K562 (cell line): ENCODE measurements around the gene LMBR1. TPM values are rescaled to one million over a fixed set of nuclear protein-coding genes. Genes with fewer than 3 reads are reported as not detected.

Experiments
- ATAC-seq: fragments of 200-7000 bp; cut with Tn5 transposase; 3 replicates; pipeline ENCODE4 v1.9.1; 2020; ENCODE audit warnings: moderate library complexity
- BruUV-seq: library from RNA; stranded (reverse); fragments of 400-500 nt; replicated peaks from 2 replicates; lab custom pipeline; 2021; lab: Mats Ljungman, UMichigan
- CTCF ChIA-PET: fragments of 300-600 bp; formaldehyde crosslinking; extraction: SDS; loops from one replicate; lab custom pipeline; 2021; ENCODE audit warnings: low intra/inter-chr PET ratio; lab: Yijun Ruan, JAX
- POLR2A ChIA-PET: fragments of 300-600, 350-650 bp; sonication (Branson Sonifier 250); formaldehyde crosslinking; extraction: SDS; loops from one replicate; lab custom pipeline; 2021; ENCODE audit warnings: antibody characterized with exemption, inconsistent platforms; lab: Yijun Ruan, JAX
- DNase-seq, 4 experiments: peaks; one replicate each; pipeline versions ENCODE4 v3.0.0 to v3.0.0-alpha.2; 2011 to 2018; ENCODE audit warnings: low spot score in 3 of 4, mixed read lengths in 3 of 4; ENCODE audit errors: extremely low read depth in 1 of 4
- FAIRE-seq: peaks from 2 replicates; lab custom pipeline; 2011; peaks lifted over from hg19 to GRCh38; lab: Jason Lieb, UNC
- H2AFZ ChIP-seq: 2 replicates; pipeline ENCODE4 v1.6.0; 2011; ENCODE audit warnings: low read depth, low read length, control low read depth, inconsistent platforms
- H3K27ac ChIP-seq: fragments of 200-600 bp; 3 replicates; pipeline ENCODE4 v1.8.0; 2011; ENCODE audit warnings: low read depth, mild to moderate bottlenecking, control low read depth, inconsistent platforms, low read length, moderate library complexity, mixed read lengths; ENCODE audit errors: extremely low read depth
- H3K27me3 ChIP-seq, 2 experiments: fragments of 300-600 bp in 1 of 2; 2 replicates in 1 of 2; 3 replicates in 1 of 2; pipeline versions ENCODE4 v1.6.0 to v1.8.0; 2011; ENCODE audit warnings: inconsistent platforms in 2 of 2, low read length in 2 of 2, mild to moderate bottlenecking in 1 of 2, mixed read lengths in 1 of 2, moderate library complexity in 1 of 2; ENCODE audit not compliant: control insufficient read depth in 2 of 2, insufficient read depth in 2 of 2
- H3K36me3 ChIP-seq: fragments of 300-600 bp; 3 replicates; pipeline ENCODE4 v1.8.0; 2011; ENCODE audit warnings: mild to moderate bottlenecking, low read length, inconsistent platforms; ENCODE audit not compliant: control insufficient read depth, insufficient read depth
- H3K4me1 ChIP-seq, 2 experiments: fragments of 200-600 bp in 1 of 2; replicated peaks in 1 of 2; 2 replicates in 1 of 2; 3 replicates in 1 of 2; pipeline versions ENCODE4 v1.5.1 to v1.8.0; 2011; ENCODE audit warnings: inconsistent platforms in 2 of 2, low read length in 2 of 2, mild to moderate bottlenecking in 1 of 2, mixed read lengths in 1 of 2, moderate library complexity in 1 of 2; ENCODE audit not compliant: control insufficient read depth in 2 of 2, insufficient read depth in 2 of 2
- H3K4me2 ChIP-seq: 2 replicates; pipeline ENCODE4 v1.6.1; 2011; ENCODE audit warnings: low read length, control low read depth, inconsistent platforms, mixed read lengths; ENCODE audit not compliant: insufficient read depth
- H3K4me3 ChIP-seq: fragments of 200-600 bp; sonication (generic), shearing (Covaris generic); 2 replicates; pipeline ENCODE4 v1.5.1; 2016; ENCODE audit warnings: control low read depth, inconsistent platforms
- H3K79me2 ChIP-seq: fragments of 200-600 bp; 3 replicates; pipeline ENCODE4 v1.8.0; 2011; ENCODE audit warnings: low read length, inconsistent platforms; ENCODE audit not compliant: control insufficient read depth, insufficient read depth
- H3K9ac ChIP-seq, 2 experiments: 2 replicates each; pipeline versions ENCODE4 v1.6.0 to v1.6.1; 2011; ENCODE audit warnings: low read depth in 2 of 2, low read length in 2 of 2, control low read depth in 1 of 2, inconsistent platforms in 1 of 2, mild to moderate bottlenecking in 1 of 2, mixed read lengths in 1 of 2; ENCODE audit not compliant: insufficient read depth in 1 of 2
- H3K9me1 ChIP-seq: one replicate; pipeline ENCODE4 v1.6.0; 2011; ENCODE audit warnings: inconsistent platforms, mild to moderate bottlenecking, low read length, moderate library complexity; ENCODE audit not compliant: control insufficient read depth, insufficient read depth
- H3K9me3 ChIP-seq: replicated peaks from 2 replicates; pipeline ENCODE4 v1.5.1; 2011; ENCODE audit warnings: low read depth, low read length, inconsistent platforms; ENCODE audit not compliant: control insufficient read depth, insufficient read depth
- H4K20me1 ChIP-seq: replicated peaks from 2 replicates; pipeline ENCODE4 v1.6.1; 2011; ENCODE audit warnings: low read length, inconsistent platforms, mixed read lengths; ENCODE audit not compliant: control insufficient read depth, insufficient read depth
- CBFA2T2 ChIP-seq: fragments of 450-650 bp; conservative IDR thresholded peaks from 2 replicates; pipeline ENCODE4 v1.6.1; 2017; ENCODE audit warnings: mild to moderate bottlenecking
- ZNF609 ChIP-seq: sonication (generic); formaldehyde crosslinking; IDR thresholded peaks from 2 replicates; pipeline ENCODE4 v1.8.1; 2023; ENCODE audit warnings: missing genetic modification reagents, mild to moderate bottlenecking, borderline replicate concordance
- WGBS: fragments of 100-300 bp; shearing (Covaris generic); methylation state at CpG from one replicate; pipeline ENCODE4 v1.1.6; 2016; ENCODE audit warnings: low coverage, mixed read lengths; ENCODE audit not compliant: insufficient coverage; ENCODE audit errors: missing lambda C conversion rate; 5-methylcytosine and 5-hydroxymethylcytosine counted together
- in situ Hi-C: fragments of 300-500 bp; cut with MboI; formaldehyde crosslinking; loops from 4 replicates; pipeline ENCODE4 v1.15.0; 2018; ENCODE audit warnings: inconsistent platforms, mixed read lengths
- intact Hi-C: fragments of 100-400 bp; cut with micrococcal nuclease; formaldehyde crosslinking; loops from 2 replicates; pipeline ENCODE4 v1.14.2; 2022
- polyA plus RNA-seq, 8 experiments: library from polyadenylated mRNA; depleted of rRNA in 4 of 8; stranded (reverse) in 5 of 8; unstranded in 3 of 8; fragments of >200 nt; fragmentation: Nextera tagmentation in 2 of 8; fragmentation: Illumina TruSeq in 1 of 8; extraction: Ambion mirVana in 2 of 8; extraction: Trizol in 1 of 8; gene quantifications; 2 replicates each; pipeline versions ENCODE4 v1.2.1 to v1.2.3, GENCODE V29; 2011 to 2014; ENCODE audit warnings: inconsistent platforms in 1 of 8, missing spikeins in 1 of 8
- total RNA-seq, 7 experiments: library from RNA; depleted of rRNA in 6 of 7; stranded (reverse); fragments of >200 nt in 6 of 7; fragmentation: Illumina TruSeq in 2 of 7; extraction: Trizol in 2 of 7; gene quantifications; 2 replicates each; pipeline versions ENCODE4 v1.2.1 to v1.2.3, GENCODE V29; 2011 to 2021; ENCODE audit warnings: low replicate concordance in 1 of 7

LMBR1 gene
- total and polyA plus RNA-seq, 9 of the 15 experiments (the other 6 are each of a cell fraction or from before 2014, with no cell fraction given), result 7.7 to 90.0 (median 59.9) TPM

- no peaks in the 10 kb centered on the region for H4K20me1 ChIP-seq
- CTCF ChIA-PET, result no interaction called here
- no peak overlapping the region for H3K9ac ChIP-seq
- H3K27me3 ChIP-seq, result no peaks in the 10 kb centered on the region
- no peak overlapping the region for H3K4me2 ChIP-seq
- ATAC-seq (no peak), FAIRE-seq (no peak), DNase-seq (no peak)
- POLR2A ChIA-PET, result interaction anchor here (1.2 kb wide), 1 partner anchor 679 kb away, joined by 3 read pairs; no protein-coding TSS in a partner anchor
- H3K4me1 ChIP-seq, result peaks cover 3 to 9% of the 10 kb centered on the region in 2 experiments; a peak in 2 of 5 replicates
- in situ Hi-C loops (no loop called here), intact Hi-C loops (no loop called here)
- no peaks in the 10 kb centered on the region for H3K36me3 ChIP-seq
- no peaks in the 10 kb centered on the region for H3K9me1 ChIP-seq
- no peaks in the 10 kb centered on the region for H3K9me3 ChIP-seq
- TF ChIP-seq ZNF609 (CRISPR knock-in tag) (no peak), CBFA2T2 (no peak)
- no TSS peak for BruUV-seq
- 69% methylated on average over 10 of the region's 10 CpGs for WGBS
- no peaks in the 10 kb centered on the region for H3K79me2 ChIP-seq
- H3K27ac ChIP-seq, result no peak overlapping the region
- H2AFZ ChIP-seq, result no peak overlapping the region
- H3K4me3 ChIP-seq, result no peak overlapping the region
Observed at GRCh38 chr7:156654511-156655234, 238.3 kb downstream of the LMBR1 start.
